C4-2B (cell line): ENCODE results near the gene PGS1.

Experiments used
- ZFX ChIP-seq: fragments of 450-650 bp; IDR thresholded peaks from 2 replicates; pipeline ENCODE4 v1.6.1; 2017
- TF ChIP-seq, protein P1 (sequence below): fragments of 450-650 bp; conservative IDR thresholded peaks from 2 replicates; pipeline ENCODE4 v1.5.1; 2017; ENCODE audit warnings: mild to moderate bottlenecking

- TF ChIP-seq, protein P1, sequence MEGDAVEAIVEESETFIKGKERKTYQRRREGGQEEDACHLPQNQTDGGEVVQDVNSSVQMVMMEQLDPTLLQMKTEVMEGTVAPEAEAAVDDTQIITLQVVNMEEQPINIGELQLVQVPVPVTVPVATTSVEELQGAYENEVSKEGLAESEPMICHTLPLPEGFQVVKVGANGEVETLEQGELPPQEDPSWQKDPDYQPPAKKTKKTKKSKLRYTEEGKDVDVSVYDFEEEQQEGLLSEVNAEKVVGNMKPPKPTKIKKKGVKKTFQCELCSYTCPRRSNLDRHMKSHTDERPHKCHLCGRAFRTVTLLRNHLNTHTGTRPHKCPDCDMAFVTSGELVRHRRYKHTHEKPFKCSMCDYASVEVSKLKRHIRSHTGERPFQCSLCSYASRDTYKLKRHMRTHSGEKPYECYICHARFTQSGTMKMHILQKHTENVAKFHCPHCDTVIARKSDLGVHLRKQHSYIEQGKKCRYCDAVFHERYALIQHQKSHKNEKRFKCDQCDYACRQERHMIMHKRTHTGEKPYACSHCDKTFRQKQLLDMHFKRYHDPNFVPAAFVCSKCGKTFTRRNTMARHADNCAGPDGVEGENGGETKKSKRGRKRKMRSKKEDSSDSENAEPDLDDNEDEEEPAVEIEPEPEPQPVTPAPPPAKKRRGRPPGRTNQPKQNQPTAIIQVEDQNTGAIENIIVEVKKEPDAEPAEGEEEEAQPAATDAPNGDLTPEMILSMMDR, result no peak
- no peak for TF ChIP-seq ZFX
Observed at GRCh38 chr17:78442648-78443218, 64.3 kb downstream of the PGS1 start.
